ENCODE results near the gene CYP4A22.

- TF ChIP-seq, protein P1, sequence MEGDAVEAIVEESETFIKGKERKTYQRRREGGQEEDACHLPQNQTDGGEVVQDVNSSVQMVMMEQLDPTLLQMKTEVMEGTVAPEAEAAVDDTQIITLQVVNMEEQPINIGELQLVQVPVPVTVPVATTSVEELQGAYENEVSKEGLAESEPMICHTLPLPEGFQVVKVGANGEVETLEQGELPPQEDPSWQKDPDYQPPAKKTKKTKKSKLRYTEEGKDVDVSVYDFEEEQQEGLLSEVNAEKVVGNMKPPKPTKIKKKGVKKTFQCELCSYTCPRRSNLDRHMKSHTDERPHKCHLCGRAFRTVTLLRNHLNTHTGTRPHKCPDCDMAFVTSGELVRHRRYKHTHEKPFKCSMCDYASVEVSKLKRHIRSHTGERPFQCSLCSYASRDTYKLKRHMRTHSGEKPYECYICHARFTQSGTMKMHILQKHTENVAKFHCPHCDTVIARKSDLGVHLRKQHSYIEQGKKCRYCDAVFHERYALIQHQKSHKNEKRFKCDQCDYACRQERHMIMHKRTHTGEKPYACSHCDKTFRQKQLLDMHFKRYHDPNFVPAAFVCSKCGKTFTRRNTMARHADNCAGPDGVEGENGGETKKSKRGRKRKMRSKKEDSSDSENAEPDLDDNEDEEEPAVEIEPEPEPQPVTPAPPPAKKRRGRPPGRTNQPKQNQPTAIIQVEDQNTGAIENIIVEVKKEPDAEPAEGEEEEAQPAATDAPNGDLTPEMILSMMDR (IDR thresholded peaks at IDR 0.05) = no peak
- no peak for TF ChIP-seq EZH2 (IDR thresholded peaks at IDR 0.05)
- TF ChIP-seq EZH2phosphoT487 (IDR thresholded peaks at IDR 0.05) = no peak
Measured at GRCh38 chr1:47104816-47105215, 32.4 kb upstream of the CYP4A22 start.
